SH-SY5Y (cell line): Measurements from ENCODE around the gene USE1.

Experiments
- GATA2 ChIP-seq: IDR thresholded peaks from 2 replicates; pipeline ENCODE4 v1.6.1; 2011; ENCODE audit warnings: mild to moderate bottlenecking, low read depth, low read length
- GATA3 ChIP-seq: IDR thresholded peaks from 2 replicates; pipeline ENCODE4 v1.6.1; 2011; ENCODE audit warnings: low read depth, mild to moderate bottlenecking, low read length, moderate library complexity

- TF ChIP-seq GATA3 (no peak), GATA2 (no peak)
Observed at GRCh38 chr19:17266026-17266425, 50.9 kb downstream of the USE1 start.
